ENCODE measurements around the gene MORN3.
"Not testable (repeated sequence)": the region's sequence is repeated elsewhere in the genome, so short reads cannot be mapped to it uniquely, and the experiment has no call there.

The MORN3 gene

DNA sequence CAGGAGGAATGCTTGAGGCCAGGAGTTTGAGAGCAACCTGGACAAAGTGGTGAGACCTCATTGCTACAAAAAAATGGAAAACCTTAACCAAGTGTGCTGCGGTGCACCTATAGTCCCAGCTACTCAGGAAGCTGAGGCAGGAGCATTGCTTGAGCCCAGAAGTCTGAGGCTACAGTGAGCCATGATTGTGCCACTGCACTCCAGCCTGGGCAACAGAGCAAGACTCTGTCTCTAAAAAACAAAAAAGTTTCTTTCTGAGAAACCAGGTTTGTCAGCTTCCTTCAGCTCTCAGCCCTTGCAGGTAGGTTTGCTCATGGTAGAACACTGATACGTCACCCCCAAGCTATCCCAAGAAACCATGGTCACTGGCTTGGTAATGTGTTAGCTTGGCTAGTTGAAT is 20.0 kb upstream of the MORN3 start:
- no peak for DNase-seq (ENCODE audit: low spot score)

DNA sequence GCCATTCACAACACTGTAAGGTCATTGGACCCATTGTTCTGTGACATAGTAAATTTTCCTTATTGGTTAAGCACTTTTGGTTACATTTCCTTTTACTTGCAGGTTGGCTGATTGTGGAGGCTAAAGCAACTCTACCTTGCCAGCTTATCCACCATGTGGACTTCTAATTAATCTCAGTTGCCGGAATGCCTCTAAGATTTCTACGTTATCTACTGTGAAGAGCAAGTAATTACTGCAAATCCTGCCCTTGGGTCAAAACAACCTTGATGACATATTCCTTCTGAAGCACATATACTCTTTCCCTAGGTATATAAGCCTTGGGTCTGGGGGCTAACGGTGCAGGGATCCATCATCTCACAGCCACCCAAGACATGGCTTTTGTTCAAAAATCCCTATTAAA is 19.5 kb upstream of the MORN3 start:
- no peak for DNase-seq (ENCODE audit: low spot score)

DNA sequence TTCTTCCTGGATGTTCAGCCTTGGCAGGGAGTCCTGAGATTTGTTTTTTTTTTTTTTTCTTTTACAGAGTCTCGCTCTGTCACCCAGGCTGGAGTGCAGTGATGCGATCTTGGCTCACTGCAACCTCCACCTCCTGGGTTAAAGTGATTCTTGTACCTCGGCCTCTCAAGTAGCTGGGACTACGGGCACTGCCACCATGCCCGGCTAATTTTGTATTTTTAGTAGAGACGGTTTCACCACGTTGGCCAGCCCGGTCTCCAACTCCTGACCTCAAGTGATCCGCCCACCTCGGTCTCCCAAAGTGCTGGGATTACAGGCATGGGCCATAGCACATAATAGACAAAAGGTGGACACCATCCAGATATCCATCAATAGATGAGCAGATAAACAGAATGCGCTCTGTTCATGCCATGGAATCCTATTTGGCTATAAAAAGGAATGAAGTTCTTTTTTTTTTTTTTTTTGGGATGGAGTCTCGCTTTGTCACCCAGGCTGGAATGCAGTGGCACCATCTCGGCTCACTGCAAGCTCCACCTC is 10.3 kb upstream of the MORN3 start:
- not testable (repeated sequence) for DNase-seq (ENCODE audit: low spot score)

DNA sequence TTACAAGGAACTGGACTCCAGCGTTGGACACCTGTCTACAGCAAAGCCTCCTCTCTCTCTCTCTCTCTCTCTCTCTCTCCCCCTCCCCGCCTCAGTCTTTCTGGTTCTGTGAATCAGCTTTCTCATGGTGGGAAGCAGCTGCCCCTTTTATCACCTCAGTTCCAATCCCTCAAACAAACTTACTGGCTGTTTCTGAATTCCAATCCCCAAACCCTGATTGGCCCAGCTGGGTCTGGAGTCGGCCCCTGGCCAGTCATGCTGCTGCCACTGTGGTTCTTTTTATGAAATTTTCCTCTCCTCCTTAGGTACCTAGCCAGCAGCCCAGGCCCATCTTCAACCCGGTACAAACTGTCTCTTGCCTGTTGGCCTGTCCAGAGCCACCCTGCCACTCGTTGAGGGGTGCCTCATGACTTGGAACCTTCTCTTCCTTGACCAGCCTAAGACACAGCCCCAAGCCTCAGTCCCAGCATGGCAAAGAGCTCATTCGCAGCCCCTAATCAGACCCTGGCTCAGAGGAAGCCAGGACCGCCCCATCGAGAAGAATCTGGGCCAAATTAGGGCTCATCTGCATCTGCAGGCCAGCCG is 9.4 kb upstream of the MORN3 start:
- no peak for DNase-seq (ENCODE audit: low spot score)

DNA sequence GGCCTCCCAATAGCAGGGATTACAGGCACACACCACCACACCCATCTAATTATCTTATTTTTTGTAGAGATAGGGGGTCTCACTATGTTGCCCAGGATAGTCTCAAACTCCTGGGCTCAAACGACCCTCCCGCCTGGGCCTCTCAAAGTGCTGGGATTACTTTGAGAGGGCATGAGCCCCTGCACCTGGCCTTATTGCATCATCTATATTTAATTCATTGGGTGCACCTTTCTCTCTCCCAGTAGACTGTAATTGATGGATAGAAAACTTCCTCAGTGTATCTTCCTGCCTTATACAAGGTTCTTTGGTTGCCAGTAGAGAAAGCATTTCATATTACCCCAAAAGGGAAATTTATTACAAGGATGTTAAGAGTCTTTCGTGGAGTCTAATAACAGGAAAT is 8.9 kb upstream of the MORN3 start:
- DNase-seq (ENCODE audit: low spot score) = no peak

DNA sequence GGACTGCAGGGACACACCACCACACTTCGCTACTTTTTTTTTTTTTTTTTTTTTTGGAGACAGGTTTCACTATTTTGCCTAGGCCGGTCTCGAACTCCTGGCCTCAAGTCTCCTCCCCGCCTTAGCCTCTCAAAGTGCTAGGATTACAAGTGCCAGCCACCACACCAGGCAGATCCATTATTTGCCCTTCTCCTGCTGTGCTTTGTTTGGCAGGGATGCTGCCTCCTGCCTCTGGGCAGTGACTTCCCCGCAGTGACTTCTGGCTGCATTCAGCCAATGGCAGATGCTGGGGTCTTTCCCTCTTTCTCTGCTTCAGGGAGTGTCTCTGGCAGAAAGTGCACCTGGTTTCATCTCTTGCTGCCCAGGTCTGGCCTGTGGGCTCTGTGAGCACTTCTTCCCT is 6.7 kb upstream of the MORN3 start:
- no peak for DNase-seq (ENCODE audit: low spot score)

DNA sequence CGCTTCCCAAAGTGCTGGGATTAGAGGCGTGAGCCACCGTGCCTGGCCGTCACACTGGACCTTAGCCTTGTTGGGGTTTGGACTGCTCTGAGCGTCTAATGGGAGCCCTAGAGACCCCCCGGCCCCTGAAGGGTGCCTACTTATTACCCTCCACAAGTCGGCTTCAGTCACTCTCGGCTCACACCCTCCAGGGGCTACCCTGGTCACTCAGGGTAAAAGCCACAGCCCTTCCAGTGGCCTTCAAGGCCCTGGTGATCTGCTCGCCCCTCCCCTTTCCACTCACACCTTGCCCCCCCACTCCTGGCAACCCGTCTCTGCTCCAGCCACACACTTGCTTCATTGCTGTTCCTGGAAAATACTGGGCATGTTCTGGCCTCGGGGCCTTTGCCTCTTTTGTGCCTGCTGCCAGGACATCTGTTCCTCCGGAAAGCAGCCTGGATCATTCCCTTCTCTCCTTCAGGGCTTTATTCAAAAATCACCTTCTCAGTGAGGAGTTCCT is 3.6 kb upstream of the MORN3 start:
- no peak for DNase-seq (ENCODE audit: low spot score)

DNA sequence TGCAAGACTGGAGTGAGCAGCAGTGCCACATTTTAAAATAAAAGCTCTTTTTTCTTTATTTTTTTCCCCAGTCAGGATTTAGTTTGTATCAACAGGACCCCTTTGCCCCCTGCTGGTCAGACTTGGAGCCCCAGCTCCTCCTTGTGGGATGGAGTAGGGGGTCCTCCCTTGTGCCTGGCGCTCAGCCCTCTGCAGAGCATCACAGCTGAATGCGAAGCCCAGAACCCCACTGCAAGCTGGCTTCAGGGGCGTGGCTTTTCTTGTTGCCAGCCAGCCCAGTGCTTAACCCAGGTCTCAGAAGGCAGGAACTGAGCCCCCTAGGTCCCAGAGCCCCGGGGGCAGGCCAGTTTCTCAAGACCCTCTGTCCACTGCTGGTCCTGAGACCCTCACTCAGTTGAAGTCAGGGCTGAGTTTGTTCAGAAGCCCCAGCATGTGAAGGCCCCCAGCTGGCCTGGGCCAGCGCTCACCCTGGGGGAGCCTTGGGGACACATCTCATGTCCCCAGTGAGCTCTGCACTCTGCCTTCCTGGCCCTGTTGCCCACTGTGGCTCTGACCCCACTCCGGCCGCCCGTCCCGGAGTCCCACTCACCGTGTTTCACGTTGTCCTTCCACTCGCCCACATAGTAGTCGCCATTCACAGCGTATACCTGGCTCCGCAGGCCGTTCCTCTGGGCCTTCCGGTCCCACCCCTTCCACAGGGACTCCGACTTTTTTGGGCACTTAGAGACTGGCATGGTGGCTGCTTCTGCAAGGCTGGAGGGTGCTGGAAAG is 519 bp downstream of the MORN3 start:
- DNase-seq (ENCODE audit: low spot score) = peak; percentile 49

DNA sequence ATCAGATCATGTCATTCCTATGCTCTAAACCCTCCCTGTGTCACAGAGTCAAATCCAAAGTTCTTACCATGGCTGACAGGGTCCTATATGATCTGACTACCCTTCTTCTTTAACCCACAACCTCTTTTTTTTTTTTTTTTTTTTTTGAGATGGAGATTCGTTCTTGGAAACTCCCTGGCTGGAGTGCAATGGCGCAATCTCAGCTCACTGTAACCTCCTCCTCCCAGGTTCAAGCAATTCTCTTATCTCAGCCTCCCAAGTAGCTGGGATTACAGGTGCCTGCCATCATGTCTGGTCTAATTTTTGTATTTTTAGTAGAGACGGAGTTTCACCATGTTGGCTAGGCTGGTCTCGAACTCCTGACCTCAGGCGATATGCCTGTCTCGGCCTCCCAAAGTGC is 2.6 kb downstream of the MORN3 start:
- DNase-seq (ENCODE audit: low spot score) = not testable (repeated sequence)

DNA sequence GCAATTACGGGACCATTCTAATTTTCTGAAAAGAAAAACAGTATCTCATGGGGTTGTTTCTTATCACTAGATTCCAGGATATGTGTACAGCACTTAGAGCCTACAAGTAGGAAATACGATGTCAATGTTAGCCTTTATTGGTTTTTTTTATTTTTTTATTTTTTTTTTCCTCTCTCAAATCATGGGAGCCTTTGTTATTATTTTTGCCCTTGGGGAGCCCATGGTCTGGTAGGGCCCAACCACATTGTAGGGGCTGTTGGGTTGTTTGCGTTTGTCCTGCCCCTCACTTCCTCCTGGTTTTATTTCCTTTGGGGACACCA is 5.9 kb downstream of the MORN3 start:
- no peak for DNase-seq (ENCODE audit: low spot score)

DNA sequence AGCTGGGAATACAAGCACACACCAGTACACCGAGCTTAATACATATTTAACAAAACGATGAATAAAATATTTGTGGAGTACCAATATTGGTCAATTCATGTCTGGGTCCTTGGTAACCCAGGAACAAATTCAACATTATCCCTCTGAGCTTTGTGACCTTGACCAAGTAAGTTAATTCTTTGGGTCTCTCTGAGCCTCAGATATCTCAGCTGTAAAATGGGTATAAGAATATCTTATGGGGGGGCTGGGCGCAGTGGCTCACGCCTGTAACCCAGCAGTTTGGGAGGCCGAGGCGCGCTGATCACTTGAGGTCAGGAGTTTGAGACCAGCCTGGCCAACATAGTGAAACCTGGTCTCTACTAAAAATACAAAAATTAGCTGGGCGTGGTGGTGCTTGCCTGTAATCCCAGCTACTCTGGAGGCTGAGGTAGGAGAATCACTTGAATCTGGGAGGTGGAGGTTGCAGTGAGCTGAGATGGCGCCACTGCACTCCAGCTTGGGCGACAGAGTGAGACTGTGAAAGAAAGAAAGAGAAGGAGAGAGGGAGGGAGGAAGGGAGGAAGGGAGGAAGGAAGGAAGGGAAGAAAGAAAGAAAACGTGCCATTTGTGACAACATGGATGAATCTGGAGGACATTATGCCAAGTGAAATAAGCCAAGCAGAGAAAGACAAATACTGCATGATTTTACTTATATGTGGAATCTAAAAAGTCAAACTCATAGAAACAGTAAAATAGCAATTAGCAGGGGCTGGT is 7.9 kb downstream of the MORN3 start:
- DNase-seq (ENCODE audit: low spot score) = not testable (repeated sequence)

DNA sequence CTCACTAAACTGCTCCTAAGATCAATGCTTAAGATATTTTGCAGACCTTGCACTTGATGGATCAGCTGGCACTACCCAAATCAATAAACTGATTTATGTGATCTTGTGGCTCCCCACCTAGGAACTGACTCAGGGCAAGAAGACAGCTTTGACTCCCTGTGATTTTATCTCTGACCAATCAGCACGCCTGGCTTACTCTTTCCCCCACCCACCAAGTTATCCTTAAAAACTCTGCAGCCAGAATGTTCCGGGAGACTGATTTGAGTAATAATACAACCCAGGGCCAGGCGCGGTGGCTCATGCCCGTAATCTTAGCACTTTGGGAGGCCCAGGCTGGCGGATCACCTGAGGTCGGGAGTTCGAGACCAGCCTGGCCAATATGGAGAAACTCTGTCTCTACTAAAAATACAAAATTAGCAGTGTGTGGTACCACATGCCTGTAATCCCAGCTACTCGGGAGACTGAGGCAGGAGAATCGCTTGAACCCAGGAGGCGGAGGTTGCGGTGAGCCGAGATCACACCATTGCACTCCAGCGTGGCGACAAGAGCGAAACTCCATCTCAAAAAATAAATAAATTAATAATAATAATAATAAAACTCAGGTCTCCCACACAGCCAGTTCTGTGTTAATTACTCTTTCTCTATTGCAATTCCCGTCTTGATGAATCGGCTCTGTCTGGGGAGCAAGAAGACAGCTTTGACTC is 12.0 kb downstream of the MORN3 start:
- DNase-seq (ENCODE audit: low spot score) = no peak

DNA sequence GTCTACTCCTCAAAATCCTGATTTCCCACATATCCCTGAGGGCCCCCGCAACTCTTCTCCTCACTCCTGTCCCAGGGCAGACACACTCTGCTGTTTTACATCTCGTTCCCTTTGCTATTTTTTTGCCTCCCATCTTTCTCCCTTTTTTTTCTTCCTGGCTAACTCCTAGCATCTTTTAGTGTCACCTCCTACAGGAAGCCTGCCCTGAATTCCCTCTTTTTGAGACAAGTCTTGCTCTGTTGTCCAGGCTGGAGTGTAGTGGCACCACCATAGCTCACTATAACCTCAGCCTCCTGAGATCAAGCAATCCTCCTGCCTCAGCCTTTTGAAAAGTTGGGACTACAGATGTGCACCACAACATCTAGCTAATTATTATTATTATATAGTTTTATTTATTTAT is 13.3 kb downstream of the MORN3 start:
- no peak for DNase-seq (ENCODE audit: low spot score)

DNA sequence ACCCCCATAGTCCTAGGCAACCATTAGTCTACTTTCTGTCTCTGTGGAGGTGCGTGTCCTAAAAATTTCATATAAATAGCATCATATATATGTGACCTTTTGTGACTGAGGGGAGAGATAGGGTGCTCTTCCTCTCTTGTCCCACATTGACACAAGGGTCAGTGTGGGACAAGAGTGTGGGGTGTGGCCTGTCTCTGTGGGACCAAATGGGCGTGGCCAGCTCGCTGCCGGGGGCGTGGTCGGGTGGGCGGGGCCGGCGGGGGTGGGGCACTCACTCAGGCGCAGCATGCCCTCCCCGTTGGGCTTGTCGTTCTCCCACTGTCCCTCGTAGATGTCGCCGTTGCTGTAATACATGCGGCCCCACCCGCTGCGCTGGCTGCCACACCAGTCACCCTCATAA is 15.5 kb downstream of the MORN3 start:
- no peak for DNase-seq (ENCODE audit: low spot score)

DNA sequence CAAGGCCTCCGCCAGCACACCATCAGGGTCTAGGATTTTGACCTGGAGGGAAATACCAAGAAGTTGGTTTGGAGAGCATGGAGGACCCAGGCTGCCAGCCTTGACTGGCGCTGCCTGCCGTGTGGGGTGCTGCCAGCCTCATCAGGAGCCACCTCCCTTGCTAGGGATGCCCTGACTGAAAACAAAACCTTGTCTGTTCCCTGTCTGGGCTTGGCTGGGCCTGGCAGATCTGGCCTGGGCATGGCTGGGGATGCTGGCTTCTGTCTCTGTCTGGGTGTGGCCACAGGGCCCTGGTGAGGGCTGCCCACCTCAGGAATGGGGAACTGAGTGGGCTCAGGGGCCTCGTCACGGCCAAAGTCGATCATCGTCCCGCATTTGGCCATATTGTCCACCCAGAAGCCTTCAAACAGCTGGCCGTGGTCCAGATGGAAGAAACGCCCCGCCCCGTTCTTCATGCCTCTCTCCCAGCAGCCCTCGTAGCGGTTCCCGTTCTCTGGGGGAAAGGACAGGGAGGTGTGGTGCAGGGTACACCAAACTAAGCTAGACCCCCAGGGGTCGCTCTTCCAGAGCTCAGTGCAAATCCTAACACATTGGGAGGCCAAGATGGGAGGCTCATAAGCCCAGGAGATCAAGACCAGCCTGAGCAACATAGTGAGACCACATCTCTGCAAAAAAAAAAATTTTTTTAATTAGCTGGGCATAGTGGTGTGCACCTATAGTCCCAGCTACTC is 16.5 kb downstream of the MORN3 start:
- no peak for DNase-seq (ENCODE audit: low spot score)

DNA sequence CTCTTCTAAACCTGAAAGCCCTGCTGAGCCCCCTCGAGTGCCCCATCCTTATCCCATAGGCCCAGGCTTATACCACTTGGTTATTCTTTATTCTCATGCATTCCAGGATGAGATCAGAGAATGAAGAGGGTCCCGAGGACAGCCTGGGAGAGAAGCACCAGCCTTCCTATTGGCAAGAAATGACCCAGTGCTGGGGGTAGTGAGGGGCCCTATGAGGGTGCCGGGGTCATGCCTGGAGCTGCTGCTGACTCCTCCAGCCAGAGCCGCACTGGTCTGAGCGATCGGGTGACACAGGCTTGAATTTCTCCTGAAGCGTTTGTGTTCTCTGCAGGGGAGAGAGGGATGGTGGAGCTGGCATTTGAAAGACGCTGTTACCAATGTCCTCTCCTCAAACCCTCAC is 18.1 kb downstream of the MORN3 start:
- no peak for DNase-seq (ENCODE audit: low spot score)

DNA sequence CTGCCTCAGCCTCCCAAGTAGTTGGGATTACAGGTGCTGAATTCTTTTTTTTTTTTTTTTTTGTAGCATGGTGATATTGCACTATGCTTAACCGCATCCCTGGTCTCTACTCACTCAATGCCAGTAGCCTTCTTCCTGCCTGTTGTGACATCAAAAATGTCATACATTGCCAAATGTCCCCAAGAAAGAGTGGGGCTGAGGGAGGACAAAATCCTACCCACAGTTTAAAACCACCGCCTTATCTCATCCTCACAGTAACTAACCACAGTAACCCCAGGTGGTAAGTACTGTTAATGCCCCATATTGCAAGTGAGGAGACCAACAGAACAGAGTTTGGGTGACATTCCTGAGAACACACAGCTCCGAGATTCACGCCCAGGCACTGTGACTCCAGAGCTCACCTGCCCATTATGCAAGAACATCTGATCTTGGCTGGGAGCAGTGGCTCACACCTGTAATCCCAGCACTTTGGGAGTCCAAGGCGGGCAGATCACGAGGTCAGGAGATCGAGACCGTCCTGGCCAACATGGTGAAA is 19.6 kb downstream of the MORN3 start:
- no peak for DNase-seq (ENCODE audit: low spot score)

DNA sequence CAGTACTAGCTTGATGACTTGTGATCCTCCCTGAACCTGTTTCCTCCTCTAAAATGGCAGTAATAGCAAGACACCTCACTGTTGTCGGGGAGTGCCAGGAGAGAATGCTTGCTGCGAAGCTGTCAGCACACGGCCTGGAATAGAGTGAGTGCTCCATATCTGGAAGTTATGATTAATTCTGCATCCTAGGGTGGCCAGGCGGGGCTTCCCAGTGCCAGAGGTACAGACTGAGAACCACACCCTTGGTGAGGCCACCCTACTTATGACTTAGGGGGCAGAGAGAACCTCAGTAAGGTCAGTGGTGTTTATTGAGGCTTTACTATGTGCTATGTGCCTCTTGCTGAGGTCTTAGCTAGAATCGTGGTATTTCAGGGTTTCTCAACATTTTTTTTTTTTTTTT is 20.1 kb downstream of the MORN3 start:
- no peak for DNase-seq (ENCODE audit: low spot score)

DNA sequence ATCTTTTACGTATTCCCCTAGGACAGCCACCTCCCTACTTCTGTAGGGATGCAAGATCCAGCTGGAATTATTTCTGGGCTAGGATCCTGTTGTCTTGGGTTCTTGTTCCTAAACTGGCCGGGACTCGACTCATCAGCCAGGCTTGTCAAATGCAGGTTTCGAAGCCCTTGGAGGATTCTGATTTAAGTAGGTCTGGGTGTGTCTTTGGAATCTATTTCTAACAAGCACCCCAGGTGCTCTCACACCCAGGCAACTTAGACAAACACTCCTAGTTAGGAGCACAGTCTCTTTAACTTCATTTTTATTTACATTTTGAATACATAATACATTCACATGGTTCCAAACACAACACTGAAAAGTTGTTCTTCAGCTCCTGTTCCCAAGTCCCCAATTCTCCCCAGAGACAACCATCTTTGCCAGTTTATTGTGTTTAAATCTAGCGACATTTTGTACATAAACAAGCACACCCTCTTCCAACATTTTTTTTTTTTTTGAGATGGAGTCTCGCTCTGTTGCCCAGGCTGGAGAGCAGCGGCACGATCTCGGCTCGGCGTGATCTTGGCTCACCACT is 20.9 kb downstream of the MORN3 start:
- DNase-seq (ENCODE audit: low spot score) = no peak

DNA sequence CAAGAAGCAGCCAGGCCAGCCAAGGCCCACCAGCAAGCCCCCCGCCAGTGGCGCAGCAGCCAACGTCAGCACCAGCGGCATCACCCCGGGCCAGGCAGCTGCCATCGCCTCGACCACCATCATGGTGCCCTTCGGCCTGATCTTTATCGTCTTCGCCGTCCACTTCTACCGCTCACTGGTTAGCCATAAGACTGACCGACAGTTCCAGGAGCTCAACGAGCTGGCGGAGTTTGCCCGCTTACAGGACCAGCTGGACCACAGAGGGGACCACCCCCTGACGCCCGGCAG is 28.2 kb downstream of the MORN3 start:
- no peak for DNase-seq (ENCODE audit: low spot score)

All from GM03348 (cell line).